NCI-H1694 treated with DMSO at 0.1 percent for 48 hours (cell line): ENCODE measurements around the gene ANGPTL2.
A peak's percentile ranks its signal among the peaks of the same experiment; 100 is the strongest.

ENCODE experiments used
- DNase-seq: peaks from one replicate; lab custom pipeline; 2025; lab: John Stamatoyannopoulos, UW

ANGPTL2 gene

DNA sequence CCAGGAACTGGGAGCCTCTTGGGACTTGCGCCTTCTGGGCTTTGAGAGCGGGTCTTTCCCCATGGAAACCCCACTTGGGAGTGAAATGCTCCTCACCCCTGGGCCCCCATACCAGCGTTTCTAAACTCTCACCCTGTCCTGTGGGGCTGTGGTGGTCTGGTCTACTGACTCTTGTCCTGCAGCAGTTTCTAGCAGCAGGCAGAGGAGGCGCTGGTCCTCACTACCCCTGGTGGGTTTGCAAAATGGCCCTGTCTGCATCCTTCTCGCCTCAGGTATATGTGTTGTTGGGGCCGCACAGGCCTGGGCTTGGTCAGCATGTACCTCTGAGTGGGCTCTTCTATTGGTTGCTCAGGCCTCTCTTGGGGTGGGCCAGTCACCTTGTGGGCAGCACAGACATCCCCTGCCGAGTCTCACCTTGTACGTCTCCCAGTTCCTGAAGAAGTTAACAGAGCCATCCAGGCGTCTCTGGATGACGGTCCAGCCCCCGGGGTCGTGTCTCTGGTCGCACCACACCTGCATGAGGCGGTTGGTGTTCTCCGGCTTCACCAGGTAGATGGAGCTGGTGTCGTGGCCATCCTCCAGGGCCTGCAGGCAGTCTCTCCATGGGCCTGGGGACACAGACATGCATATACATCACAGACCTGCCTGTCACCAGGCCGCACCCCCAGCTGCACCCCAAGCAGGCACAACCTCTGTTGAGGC lies 29.0 kb downstream of the ANGPTL2 start:
- no peak for DNase-seq

DNA sequence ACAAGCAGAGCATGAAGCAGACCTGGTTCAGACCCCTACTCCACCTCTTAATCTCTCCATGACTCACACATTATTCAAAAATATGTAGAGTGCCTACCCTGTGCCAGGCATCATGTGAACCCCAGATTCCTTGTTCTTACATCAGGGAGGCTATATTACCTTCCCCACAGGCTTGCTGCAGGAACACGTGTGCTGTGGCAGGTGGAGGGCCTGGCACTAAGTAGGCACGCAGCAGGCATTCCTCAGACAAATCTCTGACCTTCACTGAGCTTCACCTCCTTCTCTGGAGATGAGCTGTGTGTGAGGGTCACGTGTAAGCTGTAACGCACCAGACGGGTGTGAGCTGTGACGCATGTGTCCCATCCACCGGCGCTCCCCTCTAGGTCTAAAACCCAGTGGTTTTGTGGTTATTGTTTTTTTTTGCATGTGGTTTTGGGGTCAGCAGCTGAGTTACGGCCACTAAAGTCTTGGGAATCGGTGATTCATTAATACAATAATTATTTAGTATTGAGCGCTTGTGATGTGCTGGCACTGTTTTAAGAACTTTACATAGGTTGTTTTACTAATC lies 30.3 kb downstream of the ANGPTL2 start:
- DNase-seq = no peak

DNA sequence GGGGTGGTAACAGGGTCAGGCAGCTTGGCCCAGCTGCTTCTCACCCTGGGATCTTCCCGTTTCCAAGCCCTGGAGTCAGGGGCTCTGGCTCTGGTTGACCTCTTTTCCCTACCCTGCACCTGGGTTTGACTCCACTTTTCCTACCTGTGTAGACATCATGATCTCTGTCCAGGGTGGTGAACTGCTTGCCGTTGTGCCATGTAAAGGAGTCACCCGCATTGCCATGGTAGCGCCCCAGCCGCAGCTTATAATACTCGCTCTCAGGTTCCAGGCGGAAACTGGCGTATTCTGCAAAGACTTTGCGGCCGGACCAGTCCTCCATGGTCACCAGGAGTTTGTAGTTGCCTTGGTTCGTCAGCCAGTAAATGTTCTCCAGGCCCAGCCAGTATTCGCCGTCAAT lies 30.9 kb downstream of the ANGPTL2 start:
- DNase-seq = no peak

DNA sequence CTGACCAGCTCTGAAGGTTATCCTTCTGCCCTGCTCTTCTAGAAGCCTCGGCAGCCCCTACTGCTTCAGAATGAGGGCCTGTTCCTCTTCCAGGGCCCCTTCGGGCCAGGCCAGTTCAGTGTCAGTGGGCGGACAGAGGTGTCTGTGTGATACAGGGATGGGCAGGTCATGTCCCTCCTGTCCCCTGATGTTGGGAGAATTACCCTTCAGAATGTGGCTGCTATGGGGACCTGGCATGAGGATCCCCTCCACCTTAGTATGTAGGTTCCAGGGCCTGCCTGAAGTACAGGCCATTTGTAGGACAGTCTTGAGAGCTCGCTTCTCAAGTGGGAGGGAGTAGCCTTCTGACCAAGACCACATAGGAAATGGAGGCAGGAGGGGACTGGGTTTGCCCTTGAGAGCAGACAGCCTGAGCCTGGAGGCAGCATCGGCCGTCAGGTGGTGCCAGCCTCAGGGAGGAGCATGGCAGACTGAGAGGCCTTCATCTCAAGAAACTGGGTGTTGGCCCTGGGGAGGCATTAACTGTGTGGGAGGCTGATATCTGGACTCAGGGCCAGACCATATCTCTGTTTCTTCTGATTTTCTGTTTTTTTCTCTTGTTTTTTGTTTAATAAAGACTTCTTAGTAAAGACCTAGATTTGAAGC lies 32.0 kb downstream of the ANGPTL2 start:
- DNase-seq = no peak

DNA sequence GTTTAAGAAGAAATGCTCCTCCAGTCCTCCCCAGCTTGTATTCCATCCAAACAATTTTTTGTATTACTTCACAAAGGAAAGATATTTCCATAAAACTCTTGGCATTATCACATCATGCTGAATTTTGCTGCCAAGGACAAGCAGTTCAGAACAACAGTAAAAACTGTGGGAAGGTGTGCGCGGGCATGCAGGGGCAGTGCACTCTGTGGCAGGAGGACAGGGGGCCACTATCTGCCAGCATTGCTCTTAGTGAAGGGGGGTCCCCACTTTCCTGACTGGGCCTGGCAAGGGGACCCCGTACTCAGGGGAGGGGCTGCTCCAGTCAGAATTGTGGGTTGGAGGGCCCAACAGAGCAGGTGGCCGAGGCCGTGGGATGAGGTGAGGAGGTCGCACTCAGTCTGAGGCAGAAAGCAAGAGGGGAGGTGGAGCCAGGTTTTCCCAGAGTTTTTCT lies 32.8 kb downstream of the ANGPTL2 start:
- no peak for DNase-seq

DNA sequence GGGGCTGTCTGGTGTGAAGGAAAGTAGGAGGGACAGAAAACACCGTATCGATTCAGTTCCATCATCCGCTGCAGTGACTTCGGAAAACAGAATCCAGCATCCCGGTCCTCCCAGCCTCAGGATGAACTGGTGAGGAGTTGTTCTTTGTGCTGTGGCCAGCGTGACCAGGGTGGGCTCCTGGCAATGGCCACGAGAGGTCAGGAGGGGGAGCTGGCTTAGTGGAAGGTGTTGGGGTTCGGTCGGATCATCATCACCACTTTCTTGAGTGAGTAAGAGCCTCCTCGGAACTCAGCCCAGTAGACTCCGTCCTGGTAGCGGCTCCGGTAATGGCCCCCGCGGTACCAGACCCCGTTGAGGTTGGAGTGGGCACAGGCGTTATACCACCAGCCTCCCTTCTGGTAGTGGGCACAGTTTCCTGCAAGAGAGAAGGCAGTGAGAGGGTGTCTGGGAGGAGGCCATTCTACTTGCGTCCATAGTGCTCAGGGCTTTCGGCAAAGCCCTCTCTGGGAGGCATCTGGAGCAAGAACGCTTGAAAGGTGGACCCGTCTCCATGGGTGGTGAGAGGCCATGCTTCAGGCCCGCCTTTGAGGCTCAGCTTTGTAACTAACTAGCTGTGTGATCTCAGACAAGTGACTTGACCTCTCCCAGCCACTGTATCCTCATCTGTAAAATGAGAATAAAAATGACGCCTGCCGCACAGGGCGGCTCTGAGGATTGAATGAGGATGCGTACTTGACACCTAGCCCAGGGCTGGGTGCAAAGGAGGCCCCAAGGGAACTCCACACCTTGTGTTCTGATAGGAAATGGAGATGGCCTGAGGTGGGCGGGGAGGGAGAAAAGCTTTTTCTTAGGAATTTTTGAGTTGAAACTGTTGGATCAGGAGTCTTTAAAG lies 33.5 kb downstream of the ANGPTL2 start:
- DNase-seq = no peak

DNA sequence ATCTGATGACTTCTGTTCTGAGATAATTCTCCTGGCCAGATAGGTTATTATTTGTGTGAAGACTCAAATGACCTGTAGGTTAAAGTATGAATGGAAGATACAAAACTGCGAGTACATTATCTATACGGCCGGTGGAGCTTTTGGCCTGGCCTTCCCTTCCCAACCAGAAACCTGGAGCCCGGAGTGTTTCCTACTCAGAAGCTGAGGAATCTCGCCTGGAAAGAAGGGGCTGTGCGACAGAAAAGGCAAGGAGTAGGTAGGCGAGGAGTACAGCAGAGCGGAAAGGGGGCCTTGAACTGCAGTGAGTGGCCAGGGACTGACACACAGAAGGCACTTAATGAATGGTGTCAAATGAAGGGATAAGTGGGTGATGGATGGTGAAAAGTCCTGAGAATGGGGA lies 34.6 kb downstream of the ANGPTL2 start:
- DNase-seq = no peak

DNA sequence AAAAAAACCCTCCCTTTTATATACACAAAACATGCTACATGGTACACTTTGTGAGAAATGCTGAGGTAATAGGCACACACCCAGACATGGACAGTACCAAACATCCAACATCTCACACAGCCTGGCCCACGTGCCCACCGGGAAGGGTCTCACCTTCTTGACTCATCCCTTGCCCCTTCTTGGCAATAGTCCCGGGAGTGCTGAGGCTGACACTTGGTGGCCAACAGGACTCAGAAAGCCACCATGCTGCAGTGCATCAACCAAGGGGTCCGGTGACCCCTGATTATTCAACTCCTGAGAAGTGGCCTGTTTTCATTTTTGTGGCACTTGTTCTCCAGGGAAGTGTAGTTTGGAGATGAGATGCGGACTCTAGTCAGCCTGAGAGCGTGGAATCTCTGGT lies 35.0 kb downstream of the ANGPTL2 start:
- DNase-seq = no peak

DNA sequence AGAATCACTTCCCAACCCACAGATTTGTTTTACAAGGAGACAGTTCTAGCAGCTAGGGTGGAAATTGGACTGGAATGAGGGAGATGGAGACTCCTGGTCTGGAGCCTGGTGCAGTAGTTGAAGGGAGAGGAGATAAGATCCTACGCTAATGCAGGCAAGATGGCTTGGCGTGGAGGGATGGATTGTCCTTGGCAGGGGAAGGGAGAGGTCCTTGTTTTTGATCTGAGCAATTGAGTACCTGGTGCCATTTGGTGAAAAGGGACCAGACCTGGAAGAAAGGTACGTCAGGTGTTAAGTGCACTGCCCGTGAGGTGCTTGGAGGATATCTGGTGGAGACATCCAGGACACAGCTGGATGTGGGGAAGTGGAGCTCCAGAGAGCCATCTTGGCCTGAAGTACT lies 35.7 kb downstream of the ANGPTL2 start:
- DNase-seq = no peak

DNA sequence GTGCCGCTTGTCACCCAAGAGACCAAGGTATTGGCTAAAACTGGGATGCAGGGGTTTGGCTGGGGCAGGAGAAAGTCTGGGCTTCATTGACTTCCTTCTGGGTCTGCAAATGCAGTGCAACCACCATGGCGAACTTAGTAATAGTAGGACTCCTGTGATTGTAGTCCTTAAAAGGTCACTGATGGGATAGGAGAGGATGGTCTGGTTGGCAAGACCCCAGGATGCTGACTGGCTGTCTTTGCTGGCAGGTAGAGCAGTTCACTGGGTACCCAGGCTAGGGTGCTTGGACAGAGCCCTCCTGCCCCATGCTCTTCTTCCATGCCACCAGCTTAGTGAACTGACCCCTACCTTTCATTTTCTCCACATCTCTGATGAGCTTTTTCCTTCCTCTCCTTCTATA lies 37.2 kb downstream of the ANGPTL2 start:
- no peak for DNase-seq

DNA sequence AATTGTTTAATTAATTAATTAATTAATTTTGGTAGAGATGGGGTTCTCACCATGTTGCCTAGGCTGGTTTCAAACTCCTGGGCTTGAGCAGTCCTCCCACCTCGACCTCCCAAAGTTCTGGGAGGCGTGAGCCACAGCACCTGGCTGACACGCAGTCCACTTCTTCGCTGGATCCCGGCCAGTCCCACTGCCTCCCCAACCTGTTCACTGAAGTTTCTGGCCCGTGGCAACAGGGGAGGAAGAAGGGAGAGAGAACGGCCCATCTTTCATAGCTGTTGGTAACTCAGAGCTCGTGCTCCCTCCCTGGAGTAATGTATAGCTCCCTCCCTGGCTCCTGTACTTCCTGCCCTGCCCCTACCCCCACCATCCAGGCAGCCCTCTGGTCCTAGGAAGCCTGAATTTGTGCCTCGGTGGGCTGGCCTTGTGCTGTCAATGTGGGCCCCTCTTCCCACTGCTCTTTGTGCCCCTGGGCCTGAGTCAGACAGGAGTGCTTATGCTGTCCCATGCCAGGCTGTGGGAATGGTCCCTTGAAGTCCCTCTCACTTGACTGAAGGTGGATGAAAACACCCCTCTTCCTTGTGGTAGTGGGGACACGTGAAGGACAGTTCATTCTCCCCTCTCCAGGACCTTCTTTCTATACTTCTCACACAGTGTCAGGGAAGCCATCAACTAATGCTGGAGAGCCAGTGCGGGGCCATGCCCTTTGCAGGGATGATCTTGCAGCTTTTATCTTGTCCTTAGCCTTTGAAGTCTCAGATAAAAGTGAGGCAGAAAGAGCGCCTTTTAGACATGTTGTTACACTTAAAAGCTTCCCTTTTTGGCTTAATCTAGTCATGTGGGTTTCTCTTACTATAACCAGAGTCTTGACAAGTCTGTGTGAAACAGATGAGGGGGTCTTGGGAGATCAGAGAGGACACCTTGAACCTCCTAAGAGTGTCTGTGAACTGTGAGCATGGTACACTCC lies 38.1 kb downstream of the ANGPTL2 start:
- no peak for DNase-seq

DNA sequence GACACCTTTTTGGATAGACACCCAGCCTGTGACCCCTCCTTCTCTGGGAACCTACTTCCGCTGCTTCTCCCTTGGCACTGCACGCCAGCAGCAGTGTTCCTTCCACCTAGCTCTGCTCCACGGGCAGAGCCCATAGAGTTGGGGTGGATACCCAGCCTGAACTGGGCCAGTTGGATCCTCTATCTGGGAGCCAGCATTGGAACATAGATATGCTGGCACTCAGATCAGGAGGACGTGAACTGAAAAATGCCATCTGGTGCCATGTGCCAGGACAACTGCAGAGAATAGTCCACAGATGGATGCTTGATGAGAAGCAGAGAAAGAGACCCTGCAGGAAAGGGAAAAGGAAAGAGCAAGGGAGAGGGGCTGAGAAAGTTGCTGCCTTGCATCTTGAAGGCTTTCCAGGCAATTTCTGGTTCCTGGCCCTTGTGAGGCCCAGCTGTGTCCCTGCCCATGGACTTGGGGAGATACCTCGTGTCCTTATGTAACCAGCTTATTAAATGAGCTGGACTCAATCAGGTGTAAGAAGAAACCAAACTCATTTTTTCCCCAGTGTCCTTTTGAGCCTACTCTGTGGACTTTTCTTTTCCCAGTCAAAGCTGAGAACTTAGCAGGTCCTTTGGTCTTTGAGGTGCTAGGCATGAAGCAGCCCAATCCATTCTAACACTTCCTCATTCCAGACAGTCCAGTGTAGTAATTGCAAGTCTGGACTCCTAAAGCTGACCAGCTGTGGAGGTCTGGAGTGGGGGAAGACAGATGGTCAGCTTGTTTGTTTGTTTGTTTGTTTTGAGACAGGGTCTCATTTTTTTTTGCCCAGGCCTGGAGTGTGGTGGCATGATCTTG lies 39.1 kb downstream of the ANGPTL2 start:
- peak; percentile 42 for DNase-seq

DNA sequence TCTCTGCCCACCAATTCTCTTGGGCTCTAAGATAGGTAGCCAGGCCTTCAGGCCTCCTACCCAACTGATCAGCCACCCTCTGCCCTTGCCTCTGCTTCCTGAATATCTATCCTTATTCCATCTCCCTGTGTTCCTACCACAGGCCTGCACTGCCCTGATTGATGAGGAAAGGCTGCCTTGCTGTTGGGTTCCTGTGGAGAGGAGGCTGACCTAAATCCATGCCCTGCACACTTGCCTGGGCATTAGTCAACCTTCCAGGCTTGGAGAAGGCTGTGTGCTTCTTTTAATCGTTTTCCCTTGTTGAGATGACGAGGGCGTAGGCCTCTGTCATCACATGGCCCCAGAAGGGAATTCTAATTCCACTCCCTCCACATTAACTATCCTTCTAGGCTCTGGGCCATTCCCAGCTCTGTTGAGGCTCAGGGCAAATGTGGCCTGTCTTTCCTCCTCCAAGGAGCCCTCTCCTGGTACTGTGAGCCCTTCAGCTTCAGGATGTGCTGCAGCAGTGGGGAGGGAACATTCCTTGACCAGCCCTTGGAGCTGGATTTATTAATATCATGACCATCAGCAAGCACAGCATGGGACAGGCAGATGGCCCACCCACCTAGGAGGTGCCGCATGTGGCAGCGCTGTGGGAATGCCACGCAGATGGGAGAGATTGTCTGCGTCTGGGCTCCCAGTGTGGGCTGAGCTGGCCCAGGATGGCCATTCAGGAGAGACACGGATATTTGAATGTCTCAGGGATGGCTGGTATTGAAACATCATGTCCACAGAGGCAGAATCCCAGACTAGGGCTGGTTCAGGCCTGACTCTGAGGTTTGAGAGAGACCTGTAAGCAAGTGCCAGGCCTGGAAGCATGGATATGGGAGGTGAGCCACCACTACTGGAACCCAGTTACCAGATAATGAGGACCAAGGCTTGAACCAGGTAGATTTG lies 40.9 kb downstream of the ANGPTL2 start:
- DNase-seq = no peak

DNA sequence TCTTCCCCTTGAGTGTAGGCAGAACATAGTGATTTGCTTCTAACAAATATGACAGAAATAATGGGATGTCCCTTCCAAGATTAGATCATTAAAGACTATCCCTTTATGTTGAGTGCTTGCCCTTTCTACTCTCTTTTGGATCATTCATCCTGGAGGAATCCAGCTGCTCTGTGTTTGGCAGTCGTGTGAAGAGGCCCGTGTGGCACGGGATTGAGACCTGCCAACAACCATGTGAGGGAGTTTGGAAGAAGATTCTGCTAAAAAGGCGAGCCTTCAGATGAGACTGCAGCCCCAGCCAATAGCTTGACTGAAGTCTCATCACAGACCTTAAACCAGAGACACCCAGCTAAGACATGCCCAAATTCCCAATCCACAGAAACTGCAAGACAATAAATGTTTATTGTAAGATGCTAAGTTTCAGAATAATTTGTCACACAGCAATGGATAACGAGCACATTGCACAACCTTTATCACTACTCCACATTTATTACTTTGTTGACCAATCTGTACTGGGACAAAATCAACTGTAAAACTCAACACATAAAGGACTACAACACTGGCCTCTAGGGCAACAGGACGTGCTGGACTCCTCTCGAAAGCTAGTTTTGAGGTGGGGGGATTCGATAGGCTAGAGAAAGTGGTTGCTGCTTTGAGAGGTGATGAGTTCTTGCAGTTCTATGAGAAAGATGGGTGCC lies 42.8 kb downstream of the ANGPTL2 start:
- DNase-seq = no peak

DNA sequence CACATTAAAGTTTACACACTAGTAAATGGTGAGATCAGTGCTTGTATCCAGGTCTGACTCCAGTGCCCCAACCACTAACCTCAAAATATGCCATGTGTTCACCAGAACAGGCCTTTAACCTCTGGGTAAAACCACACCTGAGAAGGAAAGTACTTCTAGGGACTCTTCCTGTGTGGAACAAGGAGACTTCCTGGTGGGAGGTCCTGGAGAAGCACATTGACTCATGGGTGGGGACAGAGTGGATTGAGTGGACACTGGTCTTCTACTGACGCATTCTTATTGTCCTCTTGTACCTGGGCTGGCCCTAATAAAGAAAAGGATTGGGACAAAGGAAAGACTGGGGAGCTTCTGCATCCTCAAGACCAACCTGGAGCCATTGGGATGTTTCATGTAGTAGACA lies 43.4 kb downstream of the ANGPTL2 start:
- DNase-seq = no peak

DNA sequence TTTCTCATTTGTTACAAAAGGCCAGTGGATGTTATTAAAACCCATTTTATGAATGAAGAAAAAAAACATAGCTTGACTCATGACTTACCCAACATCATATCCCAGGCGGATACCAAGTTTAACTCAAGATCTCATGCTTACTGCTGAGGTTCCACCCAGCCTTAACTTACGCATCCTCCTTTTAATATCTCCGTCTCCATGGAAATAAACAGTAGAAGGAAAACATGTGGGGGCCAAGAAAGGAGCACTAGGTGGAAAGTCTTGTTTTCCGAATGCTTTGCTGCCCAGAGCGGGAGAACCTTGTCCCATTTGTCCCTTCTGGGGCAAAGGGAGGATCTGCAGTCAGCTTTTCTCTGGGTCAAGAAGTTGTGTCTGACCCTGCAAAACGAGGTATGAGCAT lies 44.1 kb downstream of the ANGPTL2 start:
- DNase-seq = no peak

DNA sequence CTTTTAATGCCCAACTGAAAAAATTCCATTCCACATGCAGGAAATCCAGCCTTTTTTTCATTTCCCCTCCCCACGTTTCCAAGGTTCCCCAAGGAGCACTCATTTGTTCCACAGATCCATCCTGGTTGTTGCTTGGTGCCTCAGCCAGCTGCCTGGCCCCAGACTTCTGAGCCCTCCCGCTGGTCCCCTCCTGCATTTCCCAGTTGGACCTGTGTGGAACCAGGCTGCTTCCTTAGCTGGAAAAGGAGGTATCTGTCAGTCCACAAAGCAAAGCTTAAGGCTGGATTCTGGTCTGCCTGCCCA lies 44.8 kb downstream of the ANGPTL2 start:
- no peak for DNase-seq

DNA sequence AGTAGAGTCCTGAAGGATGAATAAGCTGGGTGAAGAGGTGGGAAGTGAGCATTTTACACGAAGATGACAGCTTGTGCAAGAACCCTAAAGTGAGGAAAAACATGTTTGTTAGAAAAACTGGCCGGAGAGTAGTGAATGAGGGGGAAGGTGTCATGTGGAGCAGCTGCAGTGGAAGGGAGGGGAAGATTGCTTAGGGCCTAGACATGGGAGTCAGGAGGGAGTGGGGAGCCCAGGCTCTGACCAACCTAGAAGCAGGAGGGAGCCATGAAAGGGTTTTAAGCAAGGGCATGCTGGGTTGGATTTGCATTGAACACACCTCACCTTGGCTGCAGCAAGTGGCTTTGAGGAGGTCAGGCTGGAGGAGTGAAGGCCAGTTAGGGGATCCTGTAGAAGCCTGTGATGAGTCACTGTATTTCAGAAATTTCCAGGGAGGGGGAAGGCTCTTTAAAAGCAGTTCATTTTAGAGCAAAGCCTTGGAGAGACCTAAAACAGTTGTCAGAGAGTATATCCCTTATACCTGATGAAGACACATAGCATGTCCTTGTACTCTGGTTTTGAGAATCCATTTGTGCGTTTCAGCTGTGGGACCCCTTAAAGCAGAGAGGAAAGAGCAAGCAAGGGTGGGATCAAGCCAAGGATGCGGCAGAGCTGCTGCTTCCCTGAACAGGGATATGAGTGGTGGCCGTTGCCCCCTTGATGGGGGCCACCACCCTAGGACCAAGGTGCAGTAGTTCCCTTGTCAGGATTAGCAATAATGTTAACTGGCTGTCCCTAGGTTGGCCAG lies 45.4 kb downstream of the ANGPTL2 start:
- no peak for DNase-seq
